AG10803 (cell line): Measurements from ENCODE around the gene SH3PXD2A.

Experiments used
- DNase-seq: peaks from one replicate; pipeline ENCODE4 v3.0.0; 2010; ENCODE audit warnings: low read depth
- H3K4me3 ChIP-seq: 2 replicates; pipeline ENCODE4 v1.5.1; 2011; ENCODE audit warnings: mild to moderate bottlenecking, low read length, control low read depth
- CTCF ChIP-seq: conservative IDR thresholded peaks from 2 replicates; pipeline ENCODE4 v1.5.1; 2011; ENCODE audit warnings: mild to moderate bottlenecking, low read length, control low read depth, inconsistent platforms

Gene SH3PXD2A

DNA sequence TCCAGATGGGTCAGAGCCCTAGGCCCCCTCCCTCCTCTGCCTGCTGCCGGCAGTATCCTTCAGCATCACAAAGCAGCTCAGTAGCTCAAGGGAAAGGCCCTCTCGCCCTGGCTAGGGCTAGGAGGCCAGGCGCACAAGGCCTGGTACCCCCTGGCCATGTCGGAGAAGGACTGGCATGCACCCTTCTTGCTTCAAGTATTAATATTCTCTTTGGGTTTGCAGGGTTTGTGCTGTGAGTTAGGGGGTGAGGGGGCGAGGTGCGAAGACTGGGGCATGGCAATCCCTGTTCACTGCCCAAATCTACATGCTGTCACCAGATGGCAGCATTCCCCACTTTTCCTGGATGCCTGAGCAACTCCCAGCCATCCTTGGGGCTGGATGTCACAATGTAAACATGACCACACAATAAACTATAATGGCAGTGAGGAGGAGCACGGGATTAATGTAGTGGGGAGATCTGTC, 256.7 kb downstream of the SH3PXD2A start:
- TF ChIP-seq CTCF: peak; percentile 77
- DNase-seq: peak; percentile 83
- no peak overlapping the region for H3K4me3 ChIP-seq

DNA sequence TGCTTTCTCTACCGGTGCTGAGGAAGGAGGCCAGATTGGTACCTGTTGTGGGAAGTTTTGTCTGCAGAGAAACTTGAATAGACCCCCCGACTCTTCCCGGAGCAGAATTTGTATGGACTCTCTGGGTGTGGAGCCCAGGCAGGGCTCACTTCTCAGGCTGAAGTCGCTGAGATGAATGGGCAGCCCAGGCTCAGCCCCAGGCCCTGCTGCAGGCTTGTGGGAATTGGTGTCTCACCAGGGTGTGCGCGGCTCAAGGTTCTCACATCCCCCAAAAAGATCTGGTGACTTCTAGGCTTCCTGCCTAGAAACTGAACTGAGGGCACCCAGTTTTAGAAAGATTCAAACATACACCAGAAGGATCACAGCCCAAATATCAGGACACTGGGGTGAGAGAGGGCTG, 258.4 kb downstream of the SH3PXD2A start:
- H3K4me3 ChIP-seq: no peak overlapping the region
- no peak for TF ChIP-seq CTCF

DNA sequence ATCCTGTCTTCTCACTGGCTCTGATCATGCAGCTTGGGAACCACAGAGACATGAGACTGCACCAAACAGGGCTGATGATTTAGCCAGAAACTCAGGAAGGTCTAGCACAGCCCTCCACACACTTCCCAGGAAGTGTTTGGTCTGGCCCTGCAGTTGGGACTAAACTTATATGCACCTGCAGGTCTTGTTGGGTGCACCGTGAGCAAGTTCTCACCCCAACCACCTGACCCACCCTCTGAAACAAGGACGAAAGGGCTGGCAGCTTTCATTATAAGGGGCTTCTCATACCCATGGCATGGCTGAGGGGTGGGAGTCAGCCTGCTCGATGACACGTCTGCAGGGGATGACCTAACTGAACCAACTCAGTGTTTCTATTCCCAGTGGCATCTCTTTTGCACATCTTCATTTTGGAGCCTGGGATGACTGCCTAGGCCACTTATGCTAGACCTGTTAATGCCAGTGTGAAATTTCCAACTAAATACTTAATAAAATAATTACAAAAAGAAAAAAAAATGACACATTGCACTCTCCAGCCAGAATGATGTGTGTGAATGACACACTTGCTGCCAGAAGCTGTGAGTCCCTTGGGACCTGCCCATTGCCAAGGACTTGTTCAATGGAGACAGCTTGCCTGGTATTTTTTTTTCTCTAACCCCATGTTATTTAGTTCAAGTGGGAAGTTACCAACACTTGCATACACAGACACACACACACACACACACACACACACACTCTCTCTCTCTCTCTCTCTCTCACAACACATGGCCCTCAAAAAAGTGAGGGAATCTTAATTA, 259.2 kb downstream of the SH3PXD2A start:
- no peak for TF ChIP-seq CTCF
- peak; percentile 28 for DNase-seq
- H3K4me3 ChIP-seq: no peak overlapping the region

More for the DNA sequence above, 258.4 kb downstream of the SH3PXD2A start:
- DNase-seq: no peak

DNA sequence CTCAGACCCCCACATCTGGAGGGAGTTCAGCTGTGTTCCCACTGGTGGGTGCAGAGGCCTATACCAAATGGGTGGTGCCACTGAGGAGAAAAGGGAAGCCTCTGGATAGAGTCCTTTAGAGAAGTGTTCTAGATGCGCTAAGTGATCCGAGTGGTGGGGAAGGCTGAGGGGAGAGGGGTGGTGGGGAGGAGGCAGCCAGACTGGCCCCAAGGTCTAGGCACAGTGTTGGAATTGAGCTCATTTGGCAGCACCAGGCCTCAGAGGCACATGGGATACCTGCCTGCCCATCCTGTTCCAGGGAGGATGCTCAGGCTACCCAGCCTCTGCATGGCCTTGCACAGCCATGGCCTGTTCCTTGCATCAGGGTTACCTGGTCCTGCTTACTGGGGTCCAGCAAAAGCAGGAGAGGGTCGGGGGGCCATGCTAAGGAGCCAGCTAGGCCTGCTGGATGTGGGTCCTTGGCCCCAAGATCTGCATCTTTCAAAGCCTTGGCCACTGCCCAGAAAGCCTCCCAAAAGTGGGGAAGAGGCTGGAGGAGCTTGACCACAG, 262.3 kb downstream of the SH3PXD2A start:
- no peak for TF ChIP-seq CTCF
- DNase-seq: no peak

GRCh38 chr10:103592186-103593021, 263.0 kb downstream of the SH3PXD2A start:
- peak; percentile 69 for TF ChIP-seq CTCF
- H3K4me3 ChIP-seq: no peak overlapping the region
- peak; percentile 29 for DNase-seq

More for the DNA sequence above, 262.3 kb downstream of the SH3PXD2A start:
- H3K4me3 ChIP-seq: no peak overlapping the region

DNA sequence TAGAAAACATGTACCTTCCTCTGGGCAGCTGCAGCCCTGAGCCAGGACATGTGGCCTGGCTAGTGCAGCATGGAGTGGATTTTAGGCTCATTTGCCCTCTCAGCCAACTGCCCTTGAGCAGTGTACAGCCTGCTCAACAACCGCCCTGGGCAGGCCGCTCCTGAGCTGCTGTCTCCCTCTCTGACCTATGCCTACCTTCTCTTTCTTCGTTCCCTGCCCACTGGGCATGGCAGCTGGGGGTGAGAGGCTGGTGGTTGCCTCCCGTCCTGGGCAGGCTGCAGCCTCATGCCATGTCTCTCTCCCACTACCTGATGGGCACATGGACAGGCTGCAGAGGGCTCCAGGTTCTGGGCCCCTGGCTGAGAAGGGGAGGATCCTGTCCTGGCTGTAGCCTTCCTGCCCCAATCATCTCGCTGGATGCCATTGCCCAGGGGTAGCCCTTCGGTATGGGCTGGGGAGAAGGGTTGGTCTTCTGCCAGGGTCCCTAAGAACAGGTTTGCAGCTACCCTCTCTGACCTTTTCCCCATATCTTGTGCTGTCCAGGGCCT, 264.6 kb downstream of the SH3PXD2A start:
- no peak for DNase-seq
- TF ChIP-seq CTCF: no peak
- H3K4me3 ChIP-seq: no peak overlapping the region
